H1 (cell line): ENCODE measurements around the gene SPHKAP. TPM values are rescaled to one million over a fixed set of nuclear protein-coding genes. Genes with fewer than 3 reads are reported as not detected.
"Not testable (repeated sequence)": the region's sequence is repeated elsewhere in the genome, so short reads cannot be mapped to it uniquely, and the experiment has no call there.

Experiments used
- CTCF ChIA-PET: fragments of 300-600 bp; sonication (Branson Sonifier 250); formaldehyde crosslinking; loops from one replicate; lab custom pipeline; 2021; ENCODE audit not compliant: partially characterized antibody; lab: Charles Lee
- POLR2A ChIA-PET: fragments of 300-600 bp; sonication (Branson Sonifier 250); formaldehyde crosslinking; loops from one replicate; lab custom pipeline; 2021; ENCODE audit warnings: inconsistent platforms; ENCODE audit not compliant: partially characterized antibody; lab: Charles Lee
- DNase-seq, 2 experiments: peaks; one replicate each; pipeline versions ENCODE4 v3.0.0 to v3.0.0-alpha.2; 2010 to 2022; ENCODE audit warnings: low spot score in 2 of 2, low read depth in 1 of 2, mixed read lengths in 1 of 2
- FAIRE-seq: peaks from 2 replicates; lab custom pipeline; 2011; peaks lifted over from hg19 to GRCh38; lab: Jason Lieb, UNC
- H2AFZ ChIP-seq: 2 replicates; pipeline ENCODE4 v1.8.1; 2012; ENCODE audit warnings: low read length, inconsistent platforms
- H2AK5ac ChIP-seq: 2 replicates; pipeline ENCODE4 v1.6.1; 2013; ENCODE audit warnings: low read depth, low read length
- H2BK120ac ChIP-seq: replicated peaks from 2 replicates; pipeline ENCODE3; 2013; ENCODE audit warnings: low read depth, low read length, inconsistent platforms
- H2BK12ac ChIP-seq: 2 replicates; pipeline ENCODE4 v1.6.1; 2013; ENCODE audit warnings: low read depth, low read length
- H2BK15ac ChIP-seq: 2 replicates; pipeline ENCODE4 v1.6.1; 2013; ENCODE audit warnings: low read length
- H2BK20ac ChIP-seq: 2 replicates; pipeline ENCODE4 v1.6.1; 2013; ENCODE audit warnings: low read length
- H2BK5ac ChIP-seq: 2 replicates; pipeline ENCODE4 v1.6.1; 2013; ENCODE audit warnings: low read depth, low read length
- H3K14ac ChIP-seq: 2 replicates; pipeline ENCODE4 v1.6.1; 2013; ENCODE audit warnings: inconsistent platforms; ENCODE audit not compliant: insufficient read length
- H3K18ac ChIP-seq: 2 replicates; pipeline ENCODE4 v1.6.1; 2013; ENCODE audit warnings: low read length; ENCODE audit errors: extremely low read depth
- H3K23ac ChIP-seq: 2 replicates; pipeline ENCODE4 v1.6.1; 2013; ENCODE audit warnings: inconsistent platforms; ENCODE audit not compliant: insufficient read length
- H3K23me2 ChIP-seq: 2 replicates; pipeline ENCODE4 v1.6.1; 2013; ENCODE audit warnings: low read depth, low read length
- H3K27ac ChIP-seq: 2 replicates; pipeline ENCODE4 v1.6.1; 2011; ENCODE audit warnings: low read depth, low read length, inconsistent platforms
- H3K27me3 ChIP-seq, 4 experiments: replicated peaks in 1 of 4; 1 replicate in 1 of 4; 2 replicates in 3 of 4; pipeline versions ENCODE4 v1.6.1 to v1.8.1; 2011 to 2013; ENCODE audit warnings: low read length in 3 of 4, mild to moderate bottlenecking in 3 of 4, inconsistent platforms in 2 of 4, mixed read lengths in 2 of 4, moderate library complexity in 1 of 4; ENCODE audit not compliant: control insufficient read depth in 3 of 4, insufficient read depth in 3 of 4; ENCODE audit errors: extremely low read depth in 1 of 4
- H3K36me3 ChIP-seq, 4 experiments: 2 replicates each; pipeline versions ENCODE4 v1.6.1 to v1.8.1; 2011 to 2013; ENCODE audit warnings: mild to moderate bottlenecking in 4 of 4, low read length in 3 of 4, moderate library complexity in 2 of 4, control low read depth in 1 of 4, inconsistent platforms in 1 of 4; ENCODE audit not compliant: insufficient read depth in 4 of 4, control insufficient read depth in 2 of 4
- H3K4ac ChIP-seq: replicated peaks from 2 replicates; pipeline ENCODE3; 2013; ENCODE audit warnings: low read length, low read depth, mixed read lengths, inconsistent platforms; ENCODE audit not compliant: insufficient read length
- H3K4me1 ChIP-seq, 4 experiments: replicated peaks in 1 of 4; 1 replicate in 1 of 4; 2 replicates in 3 of 4; pipeline versions ENCODE4 v1.6.1 to v1.8.1; 2011 to 2013; ENCODE audit warnings: low read length in 3 of 4, inconsistent platforms in 2 of 4, mixed read lengths in 1 of 4; ENCODE audit not compliant: insufficient read depth in 4 of 4, control insufficient read depth in 3 of 4
- H3K4me2 ChIP-seq, 2 experiments: 2 replicates each; pipeline versions ENCODE4 v1.6.1 to v1.8.1; 2011 to 2013; ENCODE audit warnings: low read depth in 2 of 2, low read length in 2 of 2, control low read depth in 1 of 2, inconsistent platforms in 1 of 2, mild to moderate bottlenecking in 1 of 2; ENCODE audit not compliant: insufficient read depth in 1 of 2
- H3K4me3 ChIP-seq, 4 experiments: fragments of 200-600, 300-600 bp in 1 of 4; sonication (generic), shearing (Covaris generic), sonication (Bioruptor Twin) in 1 of 4; 2 replicates each; pipeline versions ENCODE4 v1.5.1 to v1.8.1; 2011 to 2016; ENCODE audit warnings: low read length in 4 of 4, low read depth in 3 of 4, control low read depth in 2 of 4, inconsistent platforms in 2 of 4, mild to moderate bottlenecking in 2 of 4, mixed read lengths in 1 of 4, moderate library complexity in 1 of 4; ENCODE audit not compliant: insufficient read depth in 2 of 4; ENCODE audit errors: extremely low read depth in 1 of 4
- H3K56ac ChIP-seq: replicated peaks from 2 replicates; pipeline ENCODE3; 2013; ENCODE audit warnings: low read depth, mild to moderate bottlenecking, mixed read lengths, low read length, inconsistent platforms; ENCODE audit not compliant: insufficient read length
- H3K79me1 ChIP-seq: 2 replicates; pipeline ENCODE4 v1.6.1; 2013; ENCODE audit warnings: low read depth, low read length, control low read depth
- H3K79me2 ChIP-seq, 2 experiments: 2 replicates each; pipeline versions ENCODE4 v1.6.1 to v1.8.1; 2012 to 2013; ENCODE audit warnings: low read length in 2 of 2, mild to moderate bottlenecking in 2 of 2, inconsistent platforms in 1 of 2; ENCODE audit not compliant: insufficient read depth in 2 of 2, control insufficient read depth in 1 of 2
- H3K9ac ChIP-seq, 4 experiments: replicated peaks in 1 of 4; 1 replicate in 1 of 4; 2 replicates in 3 of 4; pipeline versions ENCODE4 v1.6.1 to v1.8.1; 2011 to 2013; ENCODE audit warnings: low read depth in 3 of 4, low read length in 3 of 4, control low read depth in 2 of 4, mild to moderate bottlenecking in 2 of 4, moderate library complexity in 2 of 4, inconsistent platforms in 1 of 4; ENCODE audit errors: extremely low read depth in 1 of 4
- H3K9me3 ChIP-seq, 2 experiments: 2 replicates each; pipeline versions ENCODE4 v1.6.1 to v1.8.1; 2012 to 2013; ENCODE audit warnings: mild to moderate bottlenecking in 2 of 2, moderate library complexity in 2 of 2, control low read depth in 1 of 2, inconsistent platforms in 1 of 2, low read depth in 1 of 2, low read length in 1 of 2, mixed read lengths in 1 of 2; ENCODE audit not compliant: insufficient read depth in 2 of 2
- H4K20me1 ChIP-seq, 2 experiments: replicated peaks in 1 of 2; 2 replicates each; pipeline versions ENCODE3 to v1.8.1; 2011 to 2013; ENCODE audit warnings: inconsistent platforms in 2 of 2, low read length in 2 of 2, mild to moderate bottlenecking in 1 of 2; ENCODE audit not compliant: insufficient read depth in 2 of 2, control insufficient read depth in 1 of 2
- H4K5ac ChIP-seq: 2 replicates; pipeline ENCODE4 v1.6.1; 2013; ENCODE audit warnings: low read length, low read depth, mixed read lengths, inconsistent platforms; ENCODE audit not compliant: insufficient read length
- H4K8ac ChIP-seq: 2 replicates; pipeline ENCODE4 v1.8.0; 2013; ENCODE audit warnings: mild to moderate bottlenecking, moderate library complexity, low read length, inconsistent platforms; ENCODE audit not compliant: insufficient read depth; ENCODE audit errors: extremely low read depth
- H4K91ac ChIP-seq: replicated peaks from 2 replicates; pipeline ENCODE3; 2013; ENCODE audit warnings: low read length, mixed read lengths, inconsistent platforms; ENCODE audit not compliant: insufficient read length
- WGBS, 2 experiments: shearing (Covaris generic) in 1 of 2; methylation state at CpG; one replicate each; pipeline versions ENCODE4 v1.1.6 to v1.1.7; 2013 to 2015; ENCODE audit warnings: low lambda C conversion rate in 2 of 2, mixed read lengths in 2 of 2, inconsistent platforms in 1 of 2, low coverage in 1 of 2, missing lambda C conversion rate in 1 of 2; ENCODE audit not compliant: insufficient replicate concordance in 2 of 2, insufficient coverage in 1 of 2, insufficient read length in 1 of 2; ENCODE audit errors: extremely low coverage in 1 of 2, missing lambda C conversion rate in 1 of 2; 5-methylcytosine and 5-hydroxymethylcytosine counted together
- polyA plus RNA-seq, 7 experiments: library from polyadenylated mRNA; depleted of rRNA in 3 of 7; stranded (reverse) in 5 of 7; unstranded in 2 of 7; fragments of >200 nt in 5 of 7; fragments of 200-250 nt in 2 of 7; gene quantifications; 1 replicate in 5 of 7; 2 replicates in 1 of 7; 4 replicates in 1 of 7; pipeline versions ENCODE4 v1.2.1 to v1.2.3, GENCODE V29; 2011 to 2013; ENCODE audit warnings: missing spikeins in 2 of 7, mixed read lengths in 2 of 7
- total RNA-seq: library from RNA; stranded (reverse); fragmentation: NEBNext Ultra II Directional; extraction: Animal tissue kit (Norgen Biotek cat#: 25700); gene quantifications from 2 replicates; pipeline ENCODE4 v1.2.1, GENCODE V29; 2021

Gene SPHKAP
- total and polyA plus RNA-seq, 2 of the 8 experiments (the other 6 are each of a cell fraction or from before 2014, with no cell fraction given), result 0.02 TPM; not detected in 1

GRCh38 chr2:227936249-227936648 lies 245.2 kb downstream of the SPHKAP start:
- POLR2A ChIA-PET, H2BK20ac ChIP-seq, H4K20me1 ChIP-seq, H3K4ac ChIP-seq, H3K56ac ChIP-seq, H3K4me2 ChIP-seq, H3K18ac ChIP-seq, FAIRE-seq, DNase-seq, H2BK120ac ChIP-seq, H2BK5ac ChIP-seq, H4K91ac ChIP-seq, H3K4me3 ChIP-seq, H3K4me1 ChIP-seq, H3K79me1 ChIP-seq, H2BK15ac ChIP-seq, H2BK12ac ChIP-seq, H3K14ac ChIP-seq, H4K5ac ChIP-seq, H3K27ac ChIP-seq, H3K23me2 ChIP-seq, H3K9me3 ChIP-seq, H2AFZ ChIP-seq, H3K9ac ChIP-seq, H3K79me2 ChIP-seq, H3K23ac ChIP-seq, H3K36me3 ChIP-seq, H2AK5ac ChIP-seq, H3K27me3 ChIP-seq: not testable (repeated sequence)
- WGBS, 2 experiments, result 98% methylated on average over 7 of the region's 7 CpGs; no CpG with 5 or more reads in 1 of the 2 experiments
- CTCF ChIA-PET, result interaction anchor here (0.8 to 2.1 kb wide), 5 partner anchors 17 to 373 kb away, joined by 3 to 6 read pairs (median 4); no protein-coding TSS in a partner anchor
- H4K8ac ChIP-seq, result 0 out of 2 replicates have a peak overlapping the region, but pooled peaks have one; percentile 30
